ENCODE data around the gene CD82. TPM values are rescaled to one million over a fixed set of nuclear protein-coding genes. Genes with fewer than 3 reads are reported as not detected.

The CD82 gene
- total RNA-seq, 1 donor, result 23.2 TPM

DNA sequence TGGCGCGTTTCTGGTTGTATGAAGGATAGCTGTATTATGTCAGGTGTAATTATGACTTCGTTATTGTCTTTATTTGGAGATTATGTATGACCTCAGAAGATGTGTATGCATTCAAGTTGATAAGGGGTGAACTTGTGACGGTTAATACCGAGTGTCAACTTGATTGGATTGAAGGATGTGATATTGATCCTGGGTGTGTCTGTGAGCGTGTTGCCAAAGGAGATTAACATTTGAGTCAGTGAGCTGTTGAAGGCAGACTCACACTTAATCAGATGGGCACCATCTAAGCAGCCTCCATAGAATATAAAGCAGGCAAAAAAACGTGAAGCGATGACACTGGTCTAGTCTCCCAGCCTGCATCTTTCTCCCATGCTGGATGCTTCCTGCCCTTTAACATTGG lies 15.3 kb upstream of the CD82 start:
- DNase-seq (ENCODE audit: insufficient read length, low spot score, missing footprints), result no peak
- Histone ChIP-seq H3K4me1 (ENCODE audit: insufficient read depth, low read length) (no peaks in the 10 kb centered on the region), H3K27me3 (ENCODE audit: insufficient read depth, low read length) (peaks cover 10% of the 10 kb centered on the region), H2AFZ (ENCODE audit: low read length) (no peak overlapping the region), H3K4me2 (ENCODE audit: insufficient read depth, low read length) (no peak overlapping the region), H3K36me3 (ENCODE audit: insufficient read depth, low read length) (no peaks in the 10 kb centered on the region), H4K20me1 (ENCODE audit: insufficient read depth, low read length) (no peaks in the 10 kb centered on the region), H3K4me3 (ENCODE audit: insufficient read depth, low read length) (no peak overlapping the region), H3K79me2 (ENCODE audit: insufficient read depth, low read length) (no peaks in the 10 kb centered on the region), H3K9me3 (ENCODE audit: low read depth, low read length) (peaks cover 3% of the 10 kb centered on the region), H3K27ac (ENCODE audit: low read depth, low read length) (no peak overlapping the region)
- no peak for TF ChIP-seq CTCF (IDR thresholded peaks at IDR 0.05; ENCODE audit: extremely low read depth, low read depth, low read length)

DNA sequence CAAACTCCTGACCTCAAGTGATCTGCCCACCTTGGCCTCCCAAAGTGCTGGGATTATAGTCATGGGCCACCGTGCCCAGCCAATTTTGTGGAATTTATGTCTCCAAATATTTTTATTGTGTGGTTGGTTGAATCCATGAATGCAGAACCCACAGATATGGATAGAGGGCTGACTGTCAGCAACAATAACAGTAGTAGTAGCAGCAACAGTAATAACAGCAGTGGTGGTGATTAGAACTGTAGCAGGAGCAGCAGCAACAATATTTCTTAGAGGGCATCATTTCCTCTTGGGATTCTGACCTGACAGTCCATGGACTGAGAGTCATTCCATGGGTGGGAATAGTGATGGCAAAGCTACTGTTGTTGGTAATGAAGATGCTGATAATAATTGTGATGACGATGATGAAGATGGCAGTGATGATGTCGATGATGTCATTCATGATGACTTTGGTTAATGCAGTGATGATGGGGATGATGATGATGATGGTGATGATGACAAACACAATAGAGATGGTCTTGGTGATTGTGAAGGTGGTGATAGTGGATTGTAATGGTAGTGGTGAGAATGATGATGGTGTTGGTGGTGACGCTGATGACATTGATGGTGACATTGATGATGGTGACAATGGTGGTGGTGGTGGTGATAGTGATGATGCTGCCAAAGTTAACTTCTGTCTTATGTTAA lies 13.9 kb upstream of the CD82 start:
- Histone ChIP-seq H3K4me1 (ENCODE audit: insufficient read depth, low read length) (no peaks in the 10 kb centered on the region), H3K27me3 (ENCODE audit: insufficient read depth, low read length) (peaks cover 4% of the 10 kb centered on the region), H3K4me2 (ENCODE audit: insufficient read depth, low read length) (no peak overlapping the region), H3K36me3 (ENCODE audit: insufficient read depth, low read length) (no peaks in the 10 kb centered on the region), H3K27ac (ENCODE audit: low read depth, low read length) (no peak overlapping the region), H2AFZ (ENCODE audit: low read length) (no peak overlapping the region), H3K9me3 (ENCODE audit: low read depth, low read length) (peaks cover 3% of the 10 kb centered on the region), H4K20me1 (ENCODE audit: insufficient read depth, low read length) (no peaks in the 10 kb centered on the region), H3K4me3 (ENCODE audit: insufficient read depth, low read length) (no peak overlapping the region), H3K79me2 (ENCODE audit: insufficient read depth, low read length) (no peaks in the 10 kb centered on the region)
- DNase-seq (ENCODE audit: insufficient read length, low spot score, missing footprints), result no peak
- TF ChIP-seq CTCF (IDR thresholded peaks at IDR 0.05; ENCODE audit: extremely low read depth, low read depth, low read length), result no peak

DNA sequence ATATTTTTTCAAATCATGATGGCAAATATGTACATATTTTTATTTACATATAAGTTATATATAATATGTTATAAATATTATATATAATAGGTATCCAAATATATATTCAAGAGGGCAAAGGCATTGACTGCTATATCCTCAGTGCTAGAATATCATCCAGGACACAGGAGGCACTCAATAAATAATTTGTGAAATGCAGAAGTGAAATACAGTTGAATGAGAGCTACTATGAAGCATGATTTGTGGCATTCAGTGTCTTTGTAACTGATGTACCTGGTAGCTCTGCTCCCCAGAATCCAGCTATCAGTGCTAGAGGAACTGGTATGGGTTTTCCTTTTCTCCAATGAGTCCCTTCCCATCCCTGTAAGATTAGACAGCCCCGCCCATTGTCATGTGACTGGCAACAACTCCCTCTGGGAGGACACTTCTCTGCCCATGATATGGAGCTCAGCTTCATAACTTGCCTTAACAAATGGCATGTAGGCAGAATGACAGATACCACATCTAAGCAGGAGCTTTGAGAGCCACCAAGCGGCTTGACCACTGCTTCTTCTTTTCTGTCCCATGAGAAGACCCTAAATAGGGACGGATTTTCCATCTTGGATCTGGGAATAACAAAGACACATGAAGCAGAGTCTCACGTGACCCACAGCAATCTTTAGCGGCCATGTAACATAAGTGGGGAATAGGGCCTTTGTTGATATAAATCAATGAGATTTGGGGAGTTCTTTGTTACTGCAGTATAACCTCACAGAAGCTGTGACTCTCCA lies 10.2 kb upstream of the CD82 start:
- H3K27me3 ChIP-seq (ENCODE audit: insufficient read depth, low read length), result peaks cover 4% of the 10 kb centered on the region
- no peak for DNase-seq (ENCODE audit: insufficient read length, low spot score, missing footprints)

More for the DNA sequence above, 10.2 kb upstream of the CD82 start:
- no peak for TF ChIP-seq CTCF (IDR thresholded peaks at IDR 0.05; ENCODE audit: extremely low read depth, low read depth, low read length)
- H3K4me2 ChIP-seq (ENCODE audit: insufficient read depth, low read length), result no peak overlapping the region
- H3K9me3 ChIP-seq (ENCODE audit: low read depth, low read length), result peaks cover 3% of the 10 kb centered on the region
- H3K79me2 ChIP-seq (ENCODE audit: insufficient read depth, low read length), result no peaks in the 10 kb centered on the region
- no peak overlapping the region for H3K27ac ChIP-seq (ENCODE audit: low read depth, low read length)
- no peaks in the 10 kb centered on the region for H3K36me3 ChIP-seq (ENCODE audit: insufficient read depth, low read length)
- H4K20me1 ChIP-seq (ENCODE audit: insufficient read depth, low read length), result no peaks in the 10 kb centered on the region
- no peak overlapping the region for H3K4me3 ChIP-seq (ENCODE audit: insufficient read depth, low read length)
- H3K4me1 ChIP-seq (ENCODE audit: insufficient read depth, low read length), result peaks cover 5% of the 10 kb centered on the region
- H2AFZ ChIP-seq (ENCODE audit: low read length), result no peak overlapping the region
